ENCODE data around the gene LSM14B.
"Not testable (repeated sequence)": the region's sequence is repeated elsewhere in the genome, so short reads cannot be mapped to it uniquely, and the experiment has no call there.

LSM14B gene

GRCh38 chr20:62121776-62122653, at the start of gene LSM14B:
Gene LSM14B (plus strand): TSS chr20:62122475. CDS start chr20:62122667, 192 bp downstream.
- peaks cover 13% of the 10 kb centered on the region; the same call in 1 of the 2 replicates for H3K27me3 ChIP-seq (ENCODE audit: control insufficient read depth, insufficient read depth, low read length)
- H3K9ac ChIP-seq (ENCODE audit: low read length): peak within 1 kb of the TSS; percentile 80
- H3K4me1 ChIP-seq (ENCODE audit: control insufficient read depth, insufficient read depth, low read length): peaks cover 12% of the 10 kb centered on the region; the same call in 1 of the 2 replicates
- H3K36me3 ChIP-seq (ENCODE audit: control insufficient read depth, insufficient read depth, low read length): peaks cover 33% of the 10 kb centered on the region
- peak within 1 kb of the TSS; percentile 74 for H3K4me3 ChIP-seq (ENCODE audit: low read depth, low read length)
- H3K27ac ChIP-seq (ENCODE audit: low read depth, low read length): peak within 1 kb of the TSS; percentile 85; the same call in 1 of the 2 replicates
- H3K9me3 ChIP-seq (ENCODE audit: control insufficient read depth, insufficient read depth, low read depth, low read length): no peaks in the 10 kb centered on the region

DNA sequence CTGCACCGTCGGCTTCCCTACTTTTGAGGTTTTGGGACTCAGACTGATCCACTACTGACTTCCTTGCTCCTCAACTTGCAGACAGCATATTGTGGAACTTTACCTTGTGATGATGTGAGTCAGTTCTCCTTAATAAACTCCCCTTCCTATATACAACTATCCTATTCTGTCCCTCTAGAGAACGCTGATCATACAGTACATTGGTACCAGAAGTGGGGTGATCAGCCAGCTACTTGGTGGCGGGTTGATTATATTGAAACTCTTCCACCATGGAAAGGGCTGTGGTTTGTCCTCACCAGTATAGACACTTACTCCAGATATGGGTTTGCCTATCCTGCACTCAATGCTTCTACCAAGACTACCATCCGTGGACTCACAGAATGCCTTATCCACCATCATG, 49.0 kb upstream of the LSM14B start:
- Histone ChIP-seq H3K4me1 (ENCODE audit: control insufficient read depth, insufficient read depth, low read length) (no peaks in the 10 kb centered on the region), H3K27ac (ENCODE audit: low read depth, low read length) (no peak overlapping the region), H3K27me3 (ENCODE audit: control insufficient read depth, insufficient read depth, low read length) (no peaks in the 10 kb centered on the region), H3K9ac (ENCODE audit: low read length) (no peak overlapping the region), H3K9me3 (ENCODE audit: control insufficient read depth, insufficient read depth, low read depth, low read length) (peaks cover 36% of the 10 kb centered on the region), H3K36me3 (ENCODE audit: control insufficient read depth, insufficient read depth, low read length) (no peaks in the 10 kb centered on the region), H3K4me3 (ENCODE audit: low read depth, low read length) (no peak overlapping the region)

DNA sequence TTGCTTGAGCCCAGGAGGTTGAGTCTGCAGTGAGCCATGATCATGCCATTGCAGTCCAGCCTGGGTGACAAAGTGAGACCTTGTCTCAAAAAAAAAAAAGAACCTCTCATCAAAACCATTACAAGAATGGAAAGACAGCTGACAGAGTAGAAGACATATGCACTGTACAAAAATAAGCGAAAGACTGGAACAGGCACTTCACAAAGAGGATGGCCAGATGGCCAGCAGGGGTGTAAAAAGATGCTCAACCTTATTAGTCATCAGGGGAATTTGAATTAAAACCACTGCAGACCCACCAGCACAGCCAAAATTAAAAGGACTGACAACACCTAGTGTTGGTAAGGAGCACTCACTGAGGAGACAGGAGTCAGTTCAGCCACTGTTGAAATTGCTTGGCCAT, 43.1 kb upstream of the LSM14B start:
- Histone ChIP-seq H3K27me3 (ENCODE audit: control insufficient read depth, insufficient read depth, low read length) (peaks cover 5% of the 10 kb centered on the region; the same call in 1 of the 2 replicates), H3K27ac (ENCODE audit: low read depth, low read length) (no peak overlapping the region), H3K4me3 (ENCODE audit: low read depth, low read length) (no peak overlapping the region), H3K4me1 (ENCODE audit: control insufficient read depth, insufficient read depth, low read length) (no peaks in the 10 kb centered on the region), H3K9me3 (ENCODE audit: control insufficient read depth, insufficient read depth, low read depth, low read length) (peaks cover 25% of the 10 kb centered on the region), H3K9ac (ENCODE audit: low read length) (no peak overlapping the region), H3K36me3 (ENCODE audit: control insufficient read depth, insufficient read depth, low read length) (no peaks in the 10 kb centered on the region)

- H3K27ac ChIP-seq (ENCODE audit: low read depth, low read length): no peak overlapping the region
- peaks cover 16% of the 10 kb centered on the region for H3K9me3 ChIP-seq (ENCODE audit: control insufficient read depth, insufficient read depth, low read depth, low read length)
- no peaks in the 10 kb centered on the region for H3K36me3 ChIP-seq (ENCODE audit: control insufficient read depth, insufficient read depth, low read length)
- H3K9ac ChIP-seq (ENCODE audit: low read length): no peak overlapping the region
- H3K27me3 ChIP-seq (ENCODE audit: control insufficient read depth, insufficient read depth, low read length): peaks cover 5% of the 10 kb centered on the region; the same call in 1 of the 2 replicates
- H3K4me3 ChIP-seq (ENCODE audit: low read depth, low read length): no peak overlapping the region
- no peaks in the 10 kb centered on the region for H3K4me1 ChIP-seq (ENCODE audit: control insufficient read depth, insufficient read depth, low read length)
Observed at GRCh38 chr20:62080249-62080990, 41.9 kb upstream of the LSM14B start.

DNA sequence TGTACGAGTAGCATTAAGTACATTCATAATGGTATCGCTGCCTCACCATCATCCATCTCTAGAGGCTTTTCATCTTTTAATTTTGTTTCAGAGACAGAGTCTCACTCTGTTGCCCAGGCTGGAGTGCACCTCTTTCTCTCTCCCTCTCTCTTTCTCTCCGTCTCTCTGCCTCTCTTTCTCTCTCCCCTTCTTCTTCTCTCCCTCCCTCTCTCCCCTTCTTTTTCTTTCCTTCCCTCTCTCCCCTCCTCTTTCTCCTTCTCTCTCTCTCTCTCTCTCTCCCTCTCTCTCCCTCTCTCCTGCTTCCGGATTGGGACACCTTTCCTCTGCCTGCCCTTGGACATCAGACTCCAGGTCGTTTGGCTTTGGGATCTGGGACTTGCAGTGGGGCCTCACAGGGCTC, 39.0 kb upstream of the LSM14B start:
- no peak overlapping the region for H3K4me3 ChIP-seq (ENCODE audit: low read depth, low read length)
- peaks cover 3% of the 10 kb centered on the region; the same call in 1 of the 2 replicates for H3K4me1 ChIP-seq (ENCODE audit: control insufficient read depth, insufficient read depth, low read length)
- no peaks in the 10 kb centered on the region for H3K36me3 ChIP-seq (ENCODE audit: control insufficient read depth, insufficient read depth, low read length)
- peaks cover 5% of the 10 kb centered on the region; the same call in 1 of the 2 replicates for H3K9me3 ChIP-seq (ENCODE audit: control insufficient read depth, insufficient read depth, low read depth, low read length)
- no peak overlapping the region for H3K27ac ChIP-seq (ENCODE audit: low read depth, low read length)
- peaks cover 9% of the 10 kb centered on the region; the same call in 1 of the 2 replicates for H3K27me3 ChIP-seq (ENCODE audit: control insufficient read depth, insufficient read depth, low read length)
- no peak overlapping the region for H3K9ac ChIP-seq (ENCODE audit: low read length)

GRCh38 chr20:62084224-62084623, 38.1 kb upstream of the LSM14B start:
- not testable (repeated sequence) for H3K9ac ChIP-seq (ENCODE audit: low read length); H3K27ac ChIP-seq (ENCODE audit: low read depth, low read length); H3K9me3 ChIP-seq (ENCODE audit: control insufficient read depth, insufficient read depth, low read depth, low read length); H3K4me3 ChIP-seq (ENCODE audit: low read depth, low read length); H3K4me1 ChIP-seq (ENCODE audit: control insufficient read depth, insufficient read depth, low read length); H3K36me3 ChIP-seq (ENCODE audit: control insufficient read depth, insufficient read depth, low read length); H3K27me3 ChIP-seq (ENCODE audit: control insufficient read depth, insufficient read depth, low read length)

DNA sequence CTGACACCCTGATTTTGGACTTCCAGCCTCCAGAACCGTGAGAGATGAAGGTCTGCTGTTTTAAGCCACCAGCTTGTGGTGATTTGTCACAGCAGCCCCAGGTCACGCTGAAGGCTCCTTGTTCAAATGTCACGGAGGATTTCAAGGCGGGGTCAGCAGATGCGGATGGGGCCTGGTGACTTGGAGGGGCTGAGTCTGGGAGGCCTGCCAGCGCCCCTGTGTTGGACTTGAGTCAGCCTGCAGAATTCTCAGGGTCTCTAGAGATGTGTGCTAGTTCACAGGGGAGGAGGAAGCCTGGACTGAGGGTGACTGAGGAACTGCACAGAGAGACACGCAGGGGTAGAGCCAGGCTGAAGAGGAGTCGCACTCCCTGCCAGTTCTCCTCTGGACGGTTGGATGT, 37.1 kb upstream of the LSM14B start:
- Histone ChIP-seq H3K4me3 (ENCODE audit: low read depth, low read length) (no peak overlapping the region), H3K27me3 (ENCODE audit: control insufficient read depth, insufficient read depth, low read length) (peaks cover 9% of the 10 kb centered on the region; the same call in 1 of the 2 replicates), H3K4me1 (ENCODE audit: control insufficient read depth, insufficient read depth, low read length) (peaks cover 4% of the 10 kb centered on the region; the same call in 1 of the 2 replicates), H3K27ac (ENCODE audit: low read depth, low read length) (no peak overlapping the region), H3K36me3 (ENCODE audit: control insufficient read depth, insufficient read depth, low read length) (no peaks in the 10 kb centered on the region), H3K9me3 (ENCODE audit: control insufficient read depth, insufficient read depth, low read depth, low read length) (no peaks in the 10 kb centered on the region), H3K9ac (ENCODE audit: low read length) (no peak overlapping the region)

DNA sequence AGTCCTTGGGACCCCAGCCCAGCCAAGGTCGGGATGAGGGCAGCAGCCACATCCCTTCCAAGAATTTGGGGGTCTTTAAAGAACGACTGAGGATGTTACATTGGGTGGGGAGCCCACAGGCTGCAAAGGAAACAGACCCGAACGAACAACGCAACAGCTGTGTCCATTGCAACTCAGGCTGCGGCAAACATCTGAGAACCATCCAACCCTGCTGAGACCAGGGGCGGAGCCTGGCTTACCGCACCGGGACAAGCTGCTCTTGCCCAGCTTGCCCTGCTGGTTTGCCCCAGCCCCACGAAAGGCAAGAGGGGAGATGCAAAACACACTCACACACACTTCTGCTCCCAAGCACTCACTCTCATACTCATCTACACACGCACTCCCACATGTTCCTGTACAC, 35.0 kb upstream of the LSM14B start:
- peaks cover 4% of the 10 kb centered on the region; the same call in 1 of the 2 replicates for H3K4me1 ChIP-seq (ENCODE audit: control insufficient read depth, insufficient read depth, low read length)
- no peaks in the 10 kb centered on the region for H3K9me3 ChIP-seq (ENCODE audit: control insufficient read depth, insufficient read depth, low read depth, low read length)
- no peak overlapping the region for H3K9ac ChIP-seq (ENCODE audit: low read length)
- H3K36me3 ChIP-seq (ENCODE audit: control insufficient read depth, insufficient read depth, low read length): no peaks in the 10 kb centered on the region
- no peak overlapping the region for H3K4me3 ChIP-seq (ENCODE audit: low read depth, low read length)
- 0 out of 2 replicates have a peak, but pooled peaks cover 4% of the 10 kb centered on the region for H3K27me3 ChIP-seq (ENCODE audit: control insufficient read depth, insufficient read depth, low read length)
- H3K27ac ChIP-seq (ENCODE audit: low read depth, low read length): no peak overlapping the region

DNA sequence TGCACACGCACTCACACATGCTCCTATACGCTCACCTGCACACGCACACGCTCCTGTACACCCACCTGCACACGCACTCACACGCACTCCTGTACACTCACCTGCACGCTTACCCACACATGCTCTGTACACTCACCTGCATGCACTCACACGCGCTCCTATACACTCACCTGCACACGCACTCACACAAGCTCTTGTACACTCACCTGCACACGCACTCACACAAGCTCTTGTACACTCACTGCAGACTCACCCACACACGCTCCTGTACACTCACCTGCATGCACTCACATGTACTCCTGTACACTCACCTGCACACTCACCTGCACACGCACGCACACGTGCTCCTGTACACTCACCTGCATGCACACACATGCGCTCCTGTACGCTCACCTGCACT, 34.6 kb upstream of the LSM14B start:
- H3K9ac ChIP-seq (ENCODE audit: low read length): no peak overlapping the region
- H3K4me3 ChIP-seq (ENCODE audit: low read depth, low read length): no peak overlapping the region
- peaks cover 4% of the 10 kb centered on the region; the same call in 1 of the 2 replicates for H3K4me1 ChIP-seq (ENCODE audit: control insufficient read depth, insufficient read depth, low read length)
- no peak overlapping the region for H3K27ac ChIP-seq (ENCODE audit: low read depth, low read length)
- no peaks in the 10 kb centered on the region for H3K36me3 ChIP-seq (ENCODE audit: control insufficient read depth, insufficient read depth, low read length)
- no peaks in the 10 kb centered on the region for H3K9me3 ChIP-seq (ENCODE audit: control insufficient read depth, insufficient read depth, low read depth, low read length)
- 0 out of 2 replicates have a peak, but pooled peaks cover 4% of the 10 kb centered on the region for H3K27me3 ChIP-seq (ENCODE audit: control insufficient read depth, insufficient read depth, low read length)

DNA sequence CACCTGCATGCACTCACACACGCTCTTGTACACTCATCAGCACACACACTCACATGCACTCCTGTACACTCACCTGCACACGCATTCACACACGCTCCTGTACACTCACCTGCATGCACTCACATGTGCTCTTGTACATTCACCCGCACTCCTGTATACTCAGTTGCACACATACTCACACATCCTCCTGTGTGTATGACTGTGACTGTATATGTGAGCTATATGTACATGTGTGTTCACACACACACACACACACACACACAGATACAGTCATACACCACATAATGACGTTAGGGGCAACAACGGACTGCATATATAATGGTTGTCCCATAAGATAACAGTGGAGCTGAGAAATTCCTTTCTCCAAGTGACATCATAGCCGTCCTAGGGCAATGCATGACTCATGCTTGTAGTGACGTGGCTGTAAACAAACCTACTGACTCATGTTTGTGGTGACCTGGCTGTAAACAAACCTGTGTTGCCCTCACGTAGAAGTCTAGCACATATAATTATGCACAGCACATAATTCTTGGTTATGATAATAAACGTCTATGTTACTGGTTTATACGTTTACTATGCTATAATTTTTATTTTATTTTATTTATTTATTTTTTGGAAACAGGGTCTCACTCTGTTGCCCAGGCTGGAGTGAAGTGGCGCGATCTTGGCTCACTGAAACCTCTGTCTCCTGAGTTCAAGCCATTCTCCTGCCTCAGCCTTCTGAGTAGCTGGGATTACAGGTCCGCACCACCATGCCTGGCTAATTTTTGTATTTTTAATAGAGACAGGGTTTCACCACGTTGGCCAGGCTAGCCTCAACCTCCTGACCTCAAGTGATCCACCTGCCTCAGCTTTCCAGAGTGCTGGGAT, 33.8 kb upstream of the LSM14B start:
- H3K4me3 ChIP-seq (ENCODE audit: low read depth, low read length): no peak overlapping the region
- H3K27me3 ChIP-seq (ENCODE audit: control insufficient read depth, insufficient read depth, low read length): 0 out of 2 replicates have a peak, but pooled peaks cover 4% of the 10 kb centered on the region
- peaks cover 4% of the 10 kb centered on the region; the same call in 1 of the 2 replicates for H3K4me1 ChIP-seq (ENCODE audit: control insufficient read depth, insufficient read depth, low read length)
- no peak overlapping the region for H3K27ac ChIP-seq (ENCODE audit: low read depth, low read length)
- H3K9ac ChIP-seq (ENCODE audit: low read length): no peak overlapping the region
- no peaks in the 10 kb centered on the region for H3K9me3 ChIP-seq (ENCODE audit: control insufficient read depth, insufficient read depth, low read depth, low read length)
- H3K36me3 ChIP-seq (ENCODE audit: control insufficient read depth, insufficient read depth, low read length): no peaks in the 10 kb centered on the region

Data from HUES6 (cell line).